GM12892 (cell line): ENCODE data around the gene KCNQ5.
"Not testable (repeated sequence)": the region's sequence is repeated elsewhere in the genome, so short reads cannot be mapped to it uniquely, and the experiment has no call there.

Experiments
- DNase-seq: peaks from one replicate; pipeline ENCODE4 v3.0.0; 2011; ENCODE audit not compliant: insufficient read length
- FAIRE-seq: peaks from 2 replicates; lab custom pipeline; 2011; peaks lifted over from hg19 to GRCh38; lab: Jason Lieb, UNC
- POLR2A ChIP-seq: IDR thresholded peaks from 2 replicates; pipeline ENCODE4 v1.6.1; 2011; ENCODE audit warnings: low read depth, low read length, control low read depth
- POLR2AphosphoS5 ChIP-seq: IDR thresholded peaks from 2 replicates; pipeline ENCODE4 v1.6.1; 2011; ENCODE audit warnings: low read depth, low read length, control low read depth
- TAF1 ChIP-seq: IDR thresholded peaks from 2 replicates; pipeline ENCODE4 v1.6.1; 2011; ENCODE audit warnings: low read depth, mild to moderate bottlenecking, control low read depth, low read length, borderline replicate concordance

The KCNQ5 gene

DNA sequence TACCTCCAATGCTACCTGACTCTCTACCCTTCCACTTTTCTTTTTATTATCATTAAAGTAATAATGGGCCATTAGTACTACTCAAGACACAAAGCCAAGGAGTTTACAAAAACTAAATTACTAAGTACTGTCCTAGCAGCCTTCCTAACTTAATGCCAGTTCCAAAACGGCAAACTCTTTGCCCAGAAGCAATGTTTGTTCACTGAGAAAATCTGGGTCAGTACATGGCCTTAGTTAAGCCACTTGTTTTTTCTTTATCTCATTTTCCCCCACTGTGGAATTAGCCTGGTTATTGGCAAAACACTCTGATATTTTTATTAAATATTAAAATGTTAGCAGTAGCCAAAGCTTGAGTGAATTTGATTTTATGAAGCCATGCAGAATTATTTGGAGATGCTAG, 242.4 kb downstream of the KCNQ5 start:
- DNase-seq (no peak), FAIRE-seq (no peak)
- TF ChIP-seq POLR2AphosphoS5 (no peak), POLR2A (no peak), TAF1 (no peak)

DNA sequence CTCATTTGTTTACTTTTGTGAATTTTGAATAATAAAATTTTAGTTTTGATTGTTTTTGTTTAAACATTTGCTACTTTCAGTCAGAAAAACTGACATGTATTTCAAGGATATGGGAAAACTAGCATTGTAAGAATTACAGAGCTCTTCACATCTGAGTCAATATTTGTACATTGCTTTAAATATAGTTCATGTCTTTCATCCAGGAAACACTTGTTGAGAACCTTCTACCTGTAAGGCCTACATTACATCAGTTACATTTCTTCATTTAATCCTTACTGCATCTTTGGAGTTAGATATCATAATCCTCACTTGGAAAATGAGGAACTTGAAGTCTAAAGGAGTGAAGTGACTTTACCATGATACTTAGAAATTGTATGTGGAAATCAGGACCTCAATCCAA, 242.9 kb downstream of the KCNQ5 start:
- DNase-seq (no peak), FAIRE-seq (no peak)
- TF ChIP-seq TAF1 (no peak), POLR2AphosphoS5 (no peak), POLR2A (no peak)

- TF ChIP-seq TAF1: no peak
- TF ChIP-seq POLR2A: no peak
- no peak for TF ChIP-seq POLR2AphosphoS5
- no peak for FAIRE-seq
- DNase-seq: no peak
Measured at GRCh38 chr6:72865467-72865866, 243.6 kb downstream of the KCNQ5 start.

- no peak for TF ChIP-seq POLR2AphosphoS5
- no peak for TF ChIP-seq TAF1
- no peak for TF ChIP-seq POLR2A
- FAIRE-seq (no peak), DNase-seq (no peak)
Measured at GRCh38 chr6:72869621-72870020, 247.8 kb downstream of the KCNQ5 start.

GRCh38 chr6:72873433-72873832, 251.6 kb downstream of the KCNQ5 start:
- TF ChIP-seq POLR2AphosphoS5 (no peak), POLR2A (no peak), TAF1 (no peak)
- no peak for DNase-seq
- FAIRE-seq: no peak

DNA sequence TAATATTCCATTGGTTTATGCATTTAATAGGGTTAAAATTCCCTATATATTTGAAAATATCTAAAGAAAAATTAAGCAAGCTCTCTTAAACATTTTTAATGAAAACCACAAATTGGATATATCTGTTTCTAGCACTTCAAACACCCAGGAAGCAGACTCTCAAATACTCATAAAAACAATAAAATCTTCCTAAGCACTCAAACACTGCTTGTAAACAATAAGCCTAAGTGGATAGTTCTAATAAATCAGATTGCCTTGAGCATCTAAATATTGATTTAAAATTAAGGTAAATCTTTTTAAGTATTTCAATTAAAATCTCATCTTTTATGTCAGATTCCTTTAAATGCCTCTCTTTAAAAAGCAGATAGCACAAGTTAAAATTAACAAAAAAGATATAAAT, 254.4 kb downstream of the KCNQ5 start:
- FAIRE-seq: no peak
- TF ChIP-seq TAF1 (no peak), POLR2A (no peak), POLR2AphosphoS5 (no peak)
- no peak for DNase-seq

DNA sequence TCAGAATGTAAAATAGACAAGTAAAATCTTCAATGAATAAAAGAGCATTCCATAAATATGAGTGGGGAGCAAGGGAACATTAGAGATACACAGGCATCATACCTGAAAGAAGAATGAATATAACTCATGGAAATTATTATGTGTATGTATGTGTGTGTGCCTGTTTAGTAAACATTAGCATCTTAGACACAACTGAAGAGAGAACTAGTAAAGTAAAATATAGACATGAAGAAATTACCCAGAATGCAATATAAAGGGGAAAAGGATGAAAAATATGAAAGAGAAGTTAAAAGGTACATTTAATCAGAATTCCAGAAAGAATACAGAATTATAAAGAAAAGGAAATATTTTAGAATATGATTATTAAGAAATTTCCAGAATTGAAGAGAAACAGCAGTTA, 264.3 kb downstream of the KCNQ5 start:
- DNase-seq: no peak
- no peak for TF ChIP-seq POLR2A
- no peak for TF ChIP-seq POLR2AphosphoS5
- no peak for TF ChIP-seq TAF1
- no peak for FAIRE-seq

- TF ChIP-seq POLR2A: no peak
- TF ChIP-seq TAF1: no peak
- no peak for FAIRE-seq
- DNase-seq: no peak
Measured at GRCh38 chr6:72890233-72890632, 268.4 kb downstream of the KCNQ5 start.

DNA sequence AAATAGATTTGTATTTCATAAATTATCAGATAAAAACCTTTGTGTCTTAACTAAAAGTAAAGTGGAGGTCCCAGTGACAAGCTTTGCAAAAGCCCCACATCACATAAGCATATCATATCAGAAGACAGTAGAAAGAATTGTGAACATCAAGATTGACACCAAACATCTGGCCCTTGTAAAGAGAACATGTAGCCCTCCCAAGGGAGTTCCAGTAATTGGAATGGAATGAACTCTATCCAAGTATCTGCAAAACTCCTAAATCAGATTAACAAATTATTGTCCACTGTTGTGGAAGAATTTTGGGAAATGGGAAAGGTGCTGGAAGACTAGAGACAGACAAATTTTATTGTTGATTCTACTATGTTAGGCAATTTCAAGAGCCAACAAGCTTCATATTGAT, 268.8 kb downstream of the KCNQ5 start:
- FAIRE-seq: no peak
- TF ChIP-seq TAF1: no peak
- no peak for TF ChIP-seq POLR2A
- TF ChIP-seq POLR2AphosphoS5: no peak
- DNase-seq: no peak

DNA sequence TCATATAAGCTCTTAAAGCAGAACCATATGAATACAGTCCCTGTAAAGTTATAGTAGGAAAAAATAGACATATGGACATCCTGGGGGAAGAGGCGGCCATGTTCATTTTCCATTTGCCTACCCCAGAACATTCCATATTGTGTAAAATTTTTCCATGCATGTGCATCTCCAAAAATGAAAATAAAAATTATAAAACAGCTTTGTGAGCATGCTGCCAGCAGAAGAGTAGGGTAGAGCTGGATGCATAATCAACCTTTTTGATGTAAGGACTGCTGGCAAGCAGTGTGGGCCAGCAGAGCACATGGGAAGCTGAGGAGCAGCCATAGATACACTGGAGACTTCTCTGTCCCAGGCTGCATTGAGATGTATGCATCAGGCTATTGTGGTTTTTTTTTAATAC, 271.0 kb downstream of the KCNQ5 start:
- no peak for TF ChIP-seq POLR2AphosphoS5
- TF ChIP-seq TAF1: no peak
- TF ChIP-seq POLR2A: no peak
- DNase-seq: no peak
- no peak for FAIRE-seq

DNA sequence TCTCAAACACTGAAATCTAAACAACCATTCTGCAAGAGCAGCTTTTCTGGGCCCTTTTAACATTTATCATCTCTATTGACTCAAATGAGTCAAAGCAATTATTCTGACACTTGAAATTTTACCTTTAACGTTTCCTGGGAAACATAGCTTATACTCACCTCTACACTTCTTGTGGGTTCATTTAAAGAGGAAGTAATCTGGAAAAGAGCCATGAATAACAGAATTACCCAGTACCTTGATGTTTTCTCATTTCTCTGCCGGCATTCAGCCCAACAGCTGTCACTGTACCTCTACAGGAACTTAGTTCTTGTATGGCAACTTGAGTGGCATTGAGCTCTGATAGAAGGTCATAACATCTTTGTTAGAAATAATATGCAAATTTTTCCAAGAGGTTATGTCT, 272.2 kb downstream of the KCNQ5 start:
- TF ChIP-seq POLR2A (no peak), POLR2AphosphoS5 (no peak), TAF1 (no peak)
- DNase-seq (no peak), FAIRE-seq (no peak)

- DNase-seq, FAIRE-seq: not testable (repeated sequence)
Measured at GRCh38 chr6:72898313-72898712, 276.4 kb downstream of the KCNQ5 start.
